Right forelimb (tissue), 1 donor: Measurements from ENCODE around the gene TMED10.

Experiments
- DNase-seq: peaks from one replicate; pipeline ENCODE4 v3.0.0-alpha.2; 2018

The TMED10 gene

GRCh38 chr14:75176142-75176820, at the start of gene TMED10:
TSS of gene TMED10 (minus strand) at chr14:75176612. CDS start at chr14:75176579, 33 bp downstream.
- peak; percentile 96 for DNase-seq

GRCh38 chr14:75224561-75224960, 48.1 kb upstream of the TMED10 start:
- no peak for DNase-seq

GRCh38 chr14:75223664-75224154, 47.3 kb upstream of the TMED10 start:
- DNase-seq: peak; percentile 49

- DNase-seq: no peak
These were observed 45.8 kb upstream of the TMED10 start for GRCh38 chr14:75222208-75222701.

GRCh38 chr14:75221797-75222196, 45.4 kb upstream of the TMED10 start:
- DNase-seq: no peak

- DNase-seq: no peak
These were observed 43.7 kb upstream of the TMED10 start for GRCh38 chr14:75220156-75220555.

- DNase-seq: no peak
These were observed 41.2 kb upstream of the TMED10 start for GRCh38 chr14:75217508-75218206.

- no peak for DNase-seq
These were observed 40.1 kb upstream of the TMED10 start for GRCh38 chr14:75216427-75217006.

GRCh38 chr14:75215520-75215919, 39.1 kb upstream of the TMED10 start:
- no peak for DNase-seq

GRCh38 chr14:75214558-75214957, 38.1 kb upstream of the TMED10 start:
- no peak for DNase-seq

- DNase-seq: no peak
These were observed 36.8 kb upstream of the TMED10 start for GRCh38 chr14:75213172-75213571.

- DNase-seq: no peak
These were observed 32.4 kb upstream of the TMED10 start for GRCh38 chr14:75208843-75209242.

GRCh38 chr14:75206190-75206589, 29.8 kb upstream of the TMED10 start:
- DNase-seq: no peak

- DNase-seq: no peak
These were observed 29.2 kb upstream of the TMED10 start for GRCh38 chr14:75205591-75205990.

- no peak for DNase-seq
These were observed 27.7 kb upstream of the TMED10 start for GRCh38 chr14:75204116-75204515.

GRCh38 chr14:75202657-75203056, 26.2 kb upstream of the TMED10 start:
- DNase-seq: no peak

- no peak for DNase-seq
These were observed 24.7 kb upstream of the TMED10 start for GRCh38 chr14:75201087-75201486.

GRCh38 chr14:75200451-75200850, 24.0 kb upstream of the TMED10 start:
- no peak for DNase-seq

GRCh38 chr14:75198291-75198933, 22.0 kb upstream of the TMED10 start:
- no peak for DNase-seq

GRCh38 chr14:75197338-75197737, 20.9 kb upstream of the TMED10 start:
- no peak for DNase-seq

GRCh38 chr14:75196468-75196867, 20.1 kb upstream of the TMED10 start:
- no peak for DNase-seq

GRCh38 chr14:75196064-75196463, 19.7 kb upstream of the TMED10 start:
- DNase-seq: no peak

- DNase-seq: no peak
These were observed 14.7 kb upstream of the TMED10 start for GRCh38 chr14:75191100-75191499.
